Gastrocnemius medialis (tissue), 4 donors: Measurements from ENCODE around the gene FLACC1. TPM values are rescaled to one million over a fixed set of nuclear protein-coding genes. Genes with fewer than 3 reads are reported as not detected.
"Not testable (repeated sequence)": the region's sequence is repeated elsewhere in the genome, so short reads cannot be mapped to it uniquely, and the experiment has no call there.

Experiments
- ATAC-seq, 2 donors: fragments of 150-250 bp; one replicate each; pipeline ENCODE4 v1.9.1; 2016
- DNase-seq, 2 donors: peaks; one replicate each; pipeline ENCODE4 v3.0.0-alpha.2; 2019
- H3K27ac ChIP-seq, 4 donors: fragments of 200-600 bp; sonication (generic); 1 replicate in 1 of 4; 2 replicates in 3 of 4; pipeline ENCODE4 v1.5.1; 2016 to 2018; ENCODE audit warnings: mild to moderate bottlenecking in 2 of 4, moderate library complexity in 1 of 4
- H3K27me3 ChIP-seq, 3 donors: fragments of 200-600 bp; sonication (generic) in 2 of 3; 1 replicate in 1 of 3; 2 replicates in 2 of 3; pipeline versions ENCODE4 v1.5.1 to v1.6.0; 2016 to 2019; ENCODE audit warnings: mild to moderate bottlenecking in 1 of 3, moderate library complexity in 1 of 3
- H3K36me3 ChIP-seq, 2 donors: fragments of 200-600 bp; sonication (generic) in 1 of 2; one replicate each; pipeline ENCODE4 v1.5.1; 2017 to 2018
- H3K4me1 ChIP-seq, 2 donors: fragments of 200-600 bp; sonication (generic) in 1 of 2; one replicate each; pipeline ENCODE4 v1.5.1; 2016 to 2017; ENCODE audit warnings: mild to moderate bottlenecking in 2 of 2
- H3K4me3 ChIP-seq, 4 donors: fragments of 200-600 bp; sonication (generic) in 3 of 4; 1 replicate in 1 of 4; 2 replicates in 3 of 4; pipeline ENCODE4 v1.5.1; 2016 to 2019; ENCODE audit warnings: mild to moderate bottlenecking in 2 of 4
- H3K9me3 ChIP-seq, 3 donors: fragments of 200-600 bp; sonication (generic) in 2 of 3; 1 replicate in 1 of 3; 2 replicates in 2 of 3; pipeline ENCODE4 v1.5.1; 2016 to 2019
- POLR2A ChIP-seq, 2 donors: fragments of 450-650 bp; IDR thresholded peaks; one replicate each; pipeline ENCODE4 v1.6.1; 2017; ENCODE audit warnings: antibody characterized with exemption in 2 of 2, mild to moderate bottlenecking in 2 of 2, moderate library complexity in 2 of 2
- in situ Hi-C, 4 donors: fragments of 200-750 bp; cut with MboI; loops; one replicate each; pipeline versions ENCODE4 v1.15.0 to v1.8.0; 2017; ENCODE audit warnings: low sequenced_read_pairs in 4 of 4
- intact Hi-C: fragments of 100-400 bp; cut with DNase I; formaldehyde crosslinking; loops from one replicate; pipeline ENCODE4 v1.15.1; 2023; ENCODE audit warnings: low total_unique reads
- total RNA-seq, 4 donors: library from RNA; depleted of rRNA; stranded (reverse); fragments of >200 nt; gene quantifications; one replicate each; pipeline versions ENCODE4 v1.1.0 to v1.2.3, GENCODE V29; 2016
- TF ChIP-seq, protein P1 (sequence below), 5 experiments: fragments of 450-650 bp in 3 of 5; fragments of 200-600 bp in 2 of 5; sonication (generic) in 2 of 5; IDR thresholded peaks in 4 of 5; conservative IDR thresholded peaks in 1 of 5; 1 replicate in 4 of 5; 2 replicates in 1 of 5; pipeline ENCODE4 v1.5.1; 2016 to 2019; ENCODE audit warnings: antibody characterized with exemption in 5 of 5, mild to moderate bottlenecking in 3 of 5, moderate library complexity in 3 of 5

FLACC1 gene
- total RNA-seq, 4 donors from 2014 or later: 0.72 to 1.7 (median 1.4) TPM

DNA sequence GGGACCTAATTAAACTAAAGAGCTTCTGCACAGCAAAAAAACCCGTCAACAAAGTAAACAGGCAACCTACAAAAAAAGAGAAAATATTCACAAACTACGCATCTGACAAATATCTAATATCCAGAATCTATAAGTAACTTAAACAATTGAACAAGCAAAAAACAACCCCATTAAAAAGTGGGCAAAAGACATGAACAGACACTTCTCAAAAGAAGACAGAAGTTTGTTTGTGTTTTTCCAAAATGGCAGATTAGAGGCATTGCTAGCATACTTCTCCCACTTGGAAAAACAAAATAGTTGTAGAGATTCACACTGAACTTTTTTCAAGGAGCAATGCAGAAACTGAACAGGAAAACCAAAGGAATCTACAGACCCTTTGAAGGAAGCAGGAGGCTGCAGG, 37.6 kb downstream of the FLACC1 start:
- intact Hi-C loops: no loop called here

DNA sequence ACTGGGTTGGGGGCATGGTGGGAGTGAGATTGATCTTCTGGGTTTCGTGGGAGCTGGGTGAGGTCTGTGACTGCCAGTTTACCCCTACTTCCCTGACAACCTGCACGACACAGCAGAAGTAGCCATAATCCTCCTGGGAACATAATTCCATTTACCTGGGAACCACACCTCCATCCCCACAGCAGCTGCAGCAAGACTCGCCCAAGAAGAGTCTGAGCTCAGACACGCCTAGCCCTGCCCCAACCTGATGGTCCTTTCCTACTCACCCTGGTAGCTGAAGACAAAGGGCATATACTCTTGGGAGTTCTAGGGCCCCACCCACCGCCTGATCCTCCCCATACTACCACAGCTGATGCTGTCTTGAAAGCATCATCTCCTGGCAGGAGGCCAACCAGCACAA, 43.8 kb downstream of the FLACC1 start:
- TF ChIP-seq, protein P1, sequence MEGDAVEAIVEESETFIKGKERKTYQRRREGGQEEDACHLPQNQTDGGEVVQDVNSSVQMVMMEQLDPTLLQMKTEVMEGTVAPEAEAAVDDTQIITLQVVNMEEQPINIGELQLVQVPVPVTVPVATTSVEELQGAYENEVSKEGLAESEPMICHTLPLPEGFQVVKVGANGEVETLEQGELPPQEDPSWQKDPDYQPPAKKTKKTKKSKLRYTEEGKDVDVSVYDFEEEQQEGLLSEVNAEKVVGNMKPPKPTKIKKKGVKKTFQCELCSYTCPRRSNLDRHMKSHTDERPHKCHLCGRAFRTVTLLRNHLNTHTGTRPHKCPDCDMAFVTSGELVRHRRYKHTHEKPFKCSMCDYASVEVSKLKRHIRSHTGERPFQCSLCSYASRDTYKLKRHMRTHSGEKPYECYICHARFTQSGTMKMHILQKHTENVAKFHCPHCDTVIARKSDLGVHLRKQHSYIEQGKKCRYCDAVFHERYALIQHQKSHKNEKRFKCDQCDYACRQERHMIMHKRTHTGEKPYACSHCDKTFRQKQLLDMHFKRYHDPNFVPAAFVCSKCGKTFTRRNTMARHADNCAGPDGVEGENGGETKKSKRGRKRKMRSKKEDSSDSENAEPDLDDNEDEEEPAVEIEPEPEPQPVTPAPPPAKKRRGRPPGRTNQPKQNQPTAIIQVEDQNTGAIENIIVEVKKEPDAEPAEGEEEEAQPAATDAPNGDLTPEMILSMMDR (IDR thresholded peaks at IDR 0.05 in 4 of 5, conservative IDR thresholded peaks at IDR 0.05 in 1 of 5): no peak
- TF ChIP-seq POLR2A (IDR thresholded peaks at IDR 0.05): no peak
- DNase-seq (no peak), ATAC-seq (no peak)
- in situ Hi-C loops (no loop called here), intact Hi-C loops (no loop called here)
- Histone ChIP-seq H3K27ac (no peak overlapping the region), H3K27me3 (no peaks in the 10 kb centered on the region), H3K9me3 (no peaks in the 10 kb centered on the region), H3K36me3 (no peaks in the 10 kb centered on the region), H3K4me1 (no peaks in the 10 kb centered on the region), H3K4me3 (no peak overlapping the region)

More for the DNA sequence above, 37.6 kb downstream of the FLACC1 start:
- in situ Hi-C loops: no loop called here
- no peaks in the 10 kb centered on the region for H3K36me3 ChIP-seq
- H3K4me1 ChIP-seq: no peaks in the 10 kb centered on the region
- no peaks in the 10 kb centered on the region for H3K27me3 ChIP-seq
- no peak overlapping the region for H3K4me3 ChIP-seq
- no peaks in the 10 kb centered on the region for H3K9me3 ChIP-seq
- DNase-seq (no peak), ATAC-seq (no peak)
- TF ChIP-seq POLR2A (IDR thresholded peaks at IDR 0.05): no peak
- TF ChIP-seq, protein P1 (IDR thresholded peaks at IDR 0.05 in 4 of 5, conservative IDR thresholded peaks at IDR 0.05 in 1 of 5): no peak
- no peak overlapping the region for H3K27ac ChIP-seq

DNA sequence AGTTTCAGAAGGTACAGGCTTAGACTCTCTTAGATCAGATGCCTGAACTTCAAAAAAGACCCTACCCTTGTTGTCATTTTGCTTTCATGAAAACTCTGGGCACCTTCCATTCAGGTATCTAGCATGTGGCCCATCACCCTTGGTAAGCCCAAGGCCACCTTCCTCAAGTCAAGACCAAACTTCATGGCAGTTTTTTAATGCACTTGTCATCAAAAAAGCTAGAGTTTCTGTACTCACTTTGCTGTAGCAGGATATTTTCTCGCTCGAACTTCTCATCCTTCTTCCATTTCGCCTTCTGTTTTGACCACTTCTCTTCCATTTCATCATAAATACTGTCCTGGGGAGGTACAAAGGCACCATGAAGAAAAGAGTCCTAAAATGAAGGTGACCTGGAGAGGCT, 48.2 kb downstream of the FLACC1 start:
- ATAC-seq: no peak
- no peaks in the 10 kb centered on the region for H3K9me3 ChIP-seq
- TF ChIP-seq POLR2A (IDR thresholded peaks at IDR 0.05): no peak
- TF ChIP-seq, protein P1 (IDR thresholded peaks at IDR 0.05 in 4 of 5, conservative IDR thresholded peaks at IDR 0.05 in 1 of 5): no peak

DNA sequence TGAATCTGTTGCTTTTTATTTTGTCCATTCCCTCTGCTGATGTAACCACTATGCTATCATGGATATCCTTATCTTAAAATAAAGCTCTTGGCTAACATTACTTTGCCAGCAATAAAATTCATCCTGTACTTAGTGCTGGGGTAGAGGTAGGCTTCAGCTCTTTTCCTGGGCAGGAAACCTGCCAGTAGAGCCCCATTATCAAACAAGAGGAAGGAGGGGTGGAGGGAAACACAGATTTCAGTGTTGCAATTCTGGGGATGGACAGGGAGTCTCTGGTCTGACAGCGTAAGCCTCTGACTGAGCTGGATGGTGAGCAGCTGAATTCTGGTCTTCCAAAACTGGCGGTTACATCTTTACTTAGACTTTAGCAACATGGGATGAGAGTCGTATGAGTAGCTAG, 49.3 kb downstream of the FLACC1 start:
- intact Hi-C loops: no loop called here
- no peaks in the 10 kb centered on the region for H3K9me3 ChIP-seq
- no peak for TF ChIP-seq POLR2A (IDR thresholded peaks at IDR 0.05)
- TF ChIP-seq, protein P1 (IDR thresholded peaks at IDR 0.05 in 4 of 5, conservative IDR thresholded peaks at IDR 0.05 in 1 of 5): no peak
- no peak overlapping the region for H3K27ac ChIP-seq
- DNase-seq (no peak), ATAC-seq (no peak)
- H3K4me1 ChIP-seq: no peaks in the 10 kb centered on the region
- no peaks in the 10 kb centered on the region for H3K27me3 ChIP-seq
- in situ Hi-C loops: no loop called here
- H3K4me3 ChIP-seq: no peak overlapping the region
- H3K36me3 ChIP-seq: no peaks in the 10 kb centered on the region

More for the DNA sequence above, 48.2 kb downstream of the FLACC1 start:
- H3K27ac ChIP-seq: no peak overlapping the region
- no peak for DNase-seq
- in situ Hi-C loops: no loop called here
- intact Hi-C loops: no loop called here
- H3K4me1 ChIP-seq: no peaks in the 10 kb centered on the region
- H3K27me3 ChIP-seq: no peaks in the 10 kb centered on the region
- H3K4me3 ChIP-seq: no peak overlapping the region
- H3K36me3 ChIP-seq: no peaks in the 10 kb centered on the region

DNA sequence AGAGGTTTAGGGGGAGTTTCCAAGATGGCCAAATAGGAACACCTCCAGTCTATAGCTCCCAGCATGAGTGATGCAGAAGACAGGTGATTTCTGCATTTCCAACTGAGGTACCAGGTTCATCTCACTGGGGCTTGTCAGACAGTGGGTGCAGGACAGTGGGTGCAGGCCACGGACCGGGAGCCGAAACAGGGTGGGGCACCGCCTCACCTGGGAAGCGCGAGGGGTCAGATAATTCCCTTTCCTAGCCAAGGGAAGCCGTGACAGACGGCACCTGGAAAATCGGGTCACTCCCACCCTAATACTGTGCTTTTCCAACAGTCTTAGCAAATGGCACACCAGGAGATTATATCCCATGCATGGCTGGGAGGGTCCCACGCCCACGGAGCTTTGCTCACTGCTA, 57.2 kb downstream of the FLACC1 start:
- H3K27ac ChIP-seq, ATAC-seq, DNase-seq, in situ Hi-C loops, H3K4me3 ChIP-seq, H3K9me3 ChIP-seq, H3K4me1 ChIP-seq, H3K27me3 ChIP-seq, intact Hi-C loops, H3K36me3 ChIP-seq: not testable (repeated sequence)
